OCI-LY7 (cell line): ENCODE data around the gene CES5A. TPM values are rescaled to one million over a fixed set of nuclear protein-coding genes. Genes with fewer than 3 reads are reported as not detected.

Source experiments
- BruUV-seq: library from RNA; stranded (reverse); fragments of 400-500 nt; replicated peaks from 2 replicates; lab custom pipeline; 2021; lab: Mats Ljungman, UMichigan
- CTCF ChIA-PET: fragments of 300-600 bp; sonication (Branson Sonifier 250); formaldehyde crosslinking; loops from one replicate; lab custom pipeline; 2022; ENCODE audit warnings: antibody characterized with exemption; ENCODE audit not compliant: unreplicated experiment; lab: Charles Lee
- POLR2A ChIA-PET: fragments of 300-600 bp; sonication (Branson Sonifier 250); formaldehyde crosslinking; loops from one replicate; lab custom pipeline; 2022; ENCODE audit warnings: antibody characterized with exemption; lab: Charles Lee
- DNase-seq: peaks from one replicate; pipeline ENCODE4 v3.0.0-alpha.2; 2015; ENCODE audit warnings: low spot score
- H2AFZ ChIP-seq: fragments of 200-600 bp; sonication (generic), shearing (Covaris generic); 2 replicates; pipeline ENCODE4 v1.6.1; 2014; ENCODE audit warnings: mild to moderate bottlenecking, antibody characterized with exemption, low read length, moderate library complexity
- H3K27ac ChIP-seq: fragments of 200-600 bp; sonication (generic); 2 replicates; pipeline ENCODE4 v1.5.1; 2014; ENCODE audit warnings: mixed run types, low read depth, mild to moderate bottlenecking, moderate library complexity, low read length, inconsistent platforms; ENCODE audit not compliant: poor library complexity, severe bottlenecking
- H3K36me3 ChIP-seq: fragments of 200-600 bp; sonication (generic); 2 replicates; pipeline ENCODE4 v1.6.1; 2014; ENCODE audit warnings: mild to moderate bottlenecking, antibody characterized with exemption, low read length, moderate library complexity, mixed read lengths; ENCODE audit not compliant: insufficient read depth
- H3K4me1 ChIP-seq: fragments of 200-600 bp; sonication (generic); 2 replicates; pipeline ENCODE4 v1.5.1; 2014; ENCODE audit warnings: mild to moderate bottlenecking, low read length; ENCODE audit not compliant: insufficient read depth, poor library complexity, severe bottlenecking
- H3K4me2 ChIP-seq: fragments of 200-600 bp; sonication (generic); 2 replicates; pipeline ENCODE4 v1.6.1; 2014; ENCODE audit warnings: mild to moderate bottlenecking, low read length
- H3K4me3 ChIP-seq: fragments of 200-600 bp; sonication (generic); 2 replicates; pipeline ENCODE4 v1.5.1; 2014; ENCODE audit warnings: mild to moderate bottlenecking, low read depth, low read length; ENCODE audit not compliant: poor library complexity, severe bottlenecking
- H3K79me2 ChIP-seq: fragments of 200-600 bp; sonication (generic); 2 replicates; pipeline ENCODE4 v1.6.1; 2016; ENCODE audit warnings: low read depth, mild to moderate bottlenecking, low read length, moderate library complexity, mixed read lengths; ENCODE audit not compliant: insufficient read depth
- H3K9me2 ChIP-seq: fragments of 200-600 bp; sonication (generic); 2 replicates; pipeline ENCODE4 v1.6.1; 2016; ENCODE audit warnings: mild to moderate bottlenecking, low read length, mixed read lengths; ENCODE audit not compliant: insufficient read depth
- H3K9me3 ChIP-seq: fragments of 200-600 bp; sonication (generic); 2 replicates; pipeline ENCODE4 v1.6.1; 2014; ENCODE audit warnings: mild to moderate bottlenecking, mixed run types, low read length, mixed read lengths
- H4K20me1 ChIP-seq: fragments of 200-600 bp; sonication (generic); 2 replicates; pipeline ENCODE4 v1.6.1; 2014; ENCODE audit warnings: mild to moderate bottlenecking, antibody characterized with exemption, low read length, moderate library complexity, mixed read lengths; ENCODE audit not compliant: insufficient read depth
- EZH2phosphoT487 ChIP-seq: fragments of 200-600 bp; sonication (generic); IDR thresholded peaks from 2 replicates; pipeline ENCODE4 v1.6.1; 2018; ENCODE audit warnings: low read depth, borderline replicate concordance, mild to moderate bottlenecking, mixed run types, antibody characterized with exemption, low read length, moderate library complexity, mixed read lengths
- intact Hi-C: fragments of 100-400 bp; cut with micrococcal nuclease; formaldehyde crosslinking; loops from one replicate; pipeline ENCODE4 v1.10.0; 2022; ENCODE audit not compliant: unreplicated experiment
- total RNA-seq, 2 experiments: library from RNA; depleted of rRNA in 1 of 2; stranded (reverse); fragments of >200 nt in 1 of 2; shearing (Covaris generic) in 1 of 2; gene quantifications; 2 replicates each; pipeline ENCODE4 v1.2.3, GENCODE V29; 2014 to 2022
- TF ChIP-seq, protein P1 (sequence below): fragments of 200-600 bp; sonication (generic); conservative IDR thresholded peaks from 2 replicates; pipeline ENCODE4 v1.5.1; 2014; ENCODE audit warnings: mild to moderate bottlenecking, antibody characterized with exemption, low read length, moderate library complexity, mixed read lengths

The CES5A gene
- total RNA-seq, 2 experiments from 2014 or later, result not detected

- Histone ChIP-seq H3K9me3 (no peaks in the 10 kb centered on the region), H4K20me1 (no peaks in the 10 kb centered on the region), H3K36me3 (no peaks in the 10 kb centered on the region), H2AFZ (no peak overlapping the region), H3K27ac (no peak overlapping the region), H3K4me1 (no peaks in the 10 kb centered on the region), H3K79me2 (no peaks in the 10 kb centered on the region), H3K4me3 (no peak overlapping the region), H3K9me2 (no peaks in the 10 kb centered on the region), H3K4me2 (no peak overlapping the region)
- no peak for TF ChIP-seq EZH2phosphoT487
- TF ChIP-seq, protein P1, sequence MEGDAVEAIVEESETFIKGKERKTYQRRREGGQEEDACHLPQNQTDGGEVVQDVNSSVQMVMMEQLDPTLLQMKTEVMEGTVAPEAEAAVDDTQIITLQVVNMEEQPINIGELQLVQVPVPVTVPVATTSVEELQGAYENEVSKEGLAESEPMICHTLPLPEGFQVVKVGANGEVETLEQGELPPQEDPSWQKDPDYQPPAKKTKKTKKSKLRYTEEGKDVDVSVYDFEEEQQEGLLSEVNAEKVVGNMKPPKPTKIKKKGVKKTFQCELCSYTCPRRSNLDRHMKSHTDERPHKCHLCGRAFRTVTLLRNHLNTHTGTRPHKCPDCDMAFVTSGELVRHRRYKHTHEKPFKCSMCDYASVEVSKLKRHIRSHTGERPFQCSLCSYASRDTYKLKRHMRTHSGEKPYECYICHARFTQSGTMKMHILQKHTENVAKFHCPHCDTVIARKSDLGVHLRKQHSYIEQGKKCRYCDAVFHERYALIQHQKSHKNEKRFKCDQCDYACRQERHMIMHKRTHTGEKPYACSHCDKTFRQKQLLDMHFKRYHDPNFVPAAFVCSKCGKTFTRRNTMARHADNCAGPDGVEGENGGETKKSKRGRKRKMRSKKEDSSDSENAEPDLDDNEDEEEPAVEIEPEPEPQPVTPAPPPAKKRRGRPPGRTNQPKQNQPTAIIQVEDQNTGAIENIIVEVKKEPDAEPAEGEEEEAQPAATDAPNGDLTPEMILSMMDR, result no peak
- POLR2A ChIA-PET, result no interaction called here
- DNase-seq, result no peak
- CTCF ChIA-PET, result no interaction called here
- BruUV-seq, result no TSS peak
- intact Hi-C loops, result no loop called here
These were observed 50.0 kb downstream of the CES5A start for GRCh38 chr16:55825115-55825728.

DNA sequence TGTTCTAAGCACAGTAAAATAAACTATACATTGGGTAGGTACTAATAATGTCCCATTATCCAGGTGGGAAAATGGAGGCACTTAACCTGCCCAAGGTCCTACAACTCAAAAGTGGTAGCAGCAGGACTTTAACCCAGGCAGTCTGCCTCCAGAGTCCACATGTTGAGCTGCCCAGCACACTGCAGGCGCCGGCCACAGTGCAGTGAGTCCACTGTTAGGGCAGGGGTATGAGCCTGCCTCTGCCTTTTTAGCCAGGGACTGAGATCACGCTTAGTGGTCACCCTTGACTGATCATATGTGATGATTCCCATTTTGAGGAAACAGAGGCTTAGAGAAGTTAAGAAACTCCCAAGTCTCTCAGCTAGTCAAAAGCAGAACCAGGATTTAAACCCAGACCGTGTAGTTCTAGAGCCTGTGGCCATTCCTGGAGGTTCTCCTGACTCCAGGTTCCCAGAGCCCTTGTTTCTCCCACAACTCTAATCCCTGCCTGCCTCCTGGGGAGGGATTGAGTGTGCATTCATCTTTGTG lies 50.6 kb downstream of the CES5A start:
- Histone ChIP-seq H2AFZ (no peak overlapping the region), H3K4me1 (no peaks in the 10 kb centered on the region), H3K9me2 (no peaks in the 10 kb centered on the region), H3K9me3 (no peaks in the 10 kb centered on the region), H3K4me3 (no peak overlapping the region), H3K27ac (no peak overlapping the region), H3K79me2 (no peaks in the 10 kb centered on the region), H3K4me2 (no peak overlapping the region), H3K36me3 (no peaks in the 10 kb centered on the region), H4K20me1 (no peaks in the 10 kb centered on the region)
- intact Hi-C loops, result no loop called here
- no peak for TF ChIP-seq EZH2phosphoT487
- TF ChIP-seq, protein P1, result no peak
- CTCF ChIA-PET, result no interaction called here
- DNase-seq, result no peak
- no TSS peak for BruUV-seq
- POLR2A ChIA-PET, result no interaction called here

GRCh38 chr16:55822280-55822810 lies 52.8 kb downstream of the CES5A start:
- ChIA-PET CTCF (no interaction called here), POLR2A (no interaction called here)
- BruUV-seq, result no TSS peak
- Histone ChIP-seq H3K9me3 (no peaks in the 10 kb centered on the region), H3K36me3 (no peaks in the 10 kb centered on the region), H3K4me2 (no peak overlapping the region), H4K20me1 (no peaks in the 10 kb centered on the region), H3K4me3 (no peak overlapping the region), H3K4me1 (no peaks in the 10 kb centered on the region), H2AFZ (no peak overlapping the region), H3K79me2 (no peaks in the 10 kb centered on the region), H3K27ac (no peak overlapping the region), H3K9me2 (no peaks in the 10 kb centered on the region)
- no peak for DNase-seq
- TF ChIP-seq, protein P1, result no peak
- no peak for TF ChIP-seq EZH2phosphoT487
- intact Hi-C loops, result no loop called here
